ENCODE measurements around the gene IREB2.

DNA sequence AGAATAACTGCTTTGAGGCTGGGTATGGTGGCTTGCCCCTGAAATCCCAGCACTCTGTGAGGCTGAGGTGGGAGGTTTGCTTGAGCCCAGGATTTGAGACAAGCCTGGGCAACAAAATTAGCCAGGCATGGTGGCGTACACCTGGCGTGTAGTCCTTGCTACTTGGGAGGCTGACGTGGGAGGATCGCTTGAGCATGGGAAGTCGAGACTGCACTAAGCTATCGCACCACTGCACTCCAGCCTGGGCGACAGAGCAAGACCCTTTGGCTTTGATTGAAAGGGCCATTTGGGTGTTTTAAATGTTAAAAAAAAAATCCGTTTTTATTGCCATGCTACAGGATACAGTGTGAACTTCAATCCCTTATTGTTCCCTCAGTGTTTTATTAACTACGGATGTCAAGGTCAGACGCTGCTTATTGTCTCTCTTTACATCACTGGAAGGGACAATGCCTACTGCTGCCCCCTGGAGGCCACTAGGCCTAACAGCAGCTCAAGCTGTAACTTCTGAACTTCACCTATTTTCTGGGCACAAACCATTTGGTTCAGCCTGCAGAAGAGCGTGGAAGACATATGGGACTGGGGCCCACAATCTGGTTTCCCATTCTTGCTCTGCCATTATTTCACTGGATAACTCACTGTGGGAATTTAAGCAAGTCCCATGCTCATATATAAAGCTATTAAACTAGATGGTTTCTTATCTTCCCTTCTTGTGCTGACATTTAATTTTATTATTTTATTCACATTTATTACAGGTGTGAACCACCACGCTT, 15.3 kb upstream of the IREB2 start:
- TF ChIP-seq, protein P1, sequence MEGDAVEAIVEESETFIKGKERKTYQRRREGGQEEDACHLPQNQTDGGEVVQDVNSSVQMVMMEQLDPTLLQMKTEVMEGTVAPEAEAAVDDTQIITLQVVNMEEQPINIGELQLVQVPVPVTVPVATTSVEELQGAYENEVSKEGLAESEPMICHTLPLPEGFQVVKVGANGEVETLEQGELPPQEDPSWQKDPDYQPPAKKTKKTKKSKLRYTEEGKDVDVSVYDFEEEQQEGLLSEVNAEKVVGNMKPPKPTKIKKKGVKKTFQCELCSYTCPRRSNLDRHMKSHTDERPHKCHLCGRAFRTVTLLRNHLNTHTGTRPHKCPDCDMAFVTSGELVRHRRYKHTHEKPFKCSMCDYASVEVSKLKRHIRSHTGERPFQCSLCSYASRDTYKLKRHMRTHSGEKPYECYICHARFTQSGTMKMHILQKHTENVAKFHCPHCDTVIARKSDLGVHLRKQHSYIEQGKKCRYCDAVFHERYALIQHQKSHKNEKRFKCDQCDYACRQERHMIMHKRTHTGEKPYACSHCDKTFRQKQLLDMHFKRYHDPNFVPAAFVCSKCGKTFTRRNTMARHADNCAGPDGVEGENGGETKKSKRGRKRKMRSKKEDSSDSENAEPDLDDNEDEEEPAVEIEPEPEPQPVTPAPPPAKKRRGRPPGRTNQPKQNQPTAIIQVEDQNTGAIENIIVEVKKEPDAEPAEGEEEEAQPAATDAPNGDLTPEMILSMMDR (IDR thresholded peaks at IDR 0.05) = peak; percentile 89 to 98 (median 94)
- TF ChIP-seq EP300 (IDR thresholded peaks at IDR 0.05; ENCODE audit: low read depth) (no peak), POLR2AphosphoS5 (IDR thresholded peaks at IDR 0.05) (peak in 2 of 3 donors; percentile 68 to 73), POLR2A (IDR thresholded peaks at IDR 0.05) (no peak)
